ENCODE data around the gene CYP46A1.
"Not testable (repeated sequence)": the region's sequence is repeated elsewhere in the genome, so short reads cannot be mapped to it uniquely, and the experiment has no call there.

Gene CYP46A1

GRCh38 chr14:99683619-99684409 is at the start of gene CYP46A1:
Gene CYP46A1 (plus strand): TSS chr14:99684298. CDS start chr14:99684418, 120 bp downstream.
- peak; percentile 90 to 98 for DNase-seq

- no peak for DNase-seq
These were observed 49.7 kb upstream of the CYP46A1 start for GRCh38 chr14:99634443-99634842.

GRCh38 chr14:99635116-99635515 is 49.0 kb upstream of the CYP46A1 start:
- no peak for DNase-seq

GRCh38 chr14:99636487-99636886 is 47.6 kb upstream of the CYP46A1 start:
- no peak for DNase-seq

GRCh38 chr14:99637624-99638023 is 46.5 kb upstream of the CYP46A1 start:
- no peak for DNase-seq

GRCh38 chr14:99642771-99643170 is 41.3 kb upstream of the CYP46A1 start:
- DNase-seq = not testable (repeated sequence)

- DNase-seq = no peak
These were observed 40.8 kb upstream of the CYP46A1 start for GRCh38 chr14:99643343-99643742.

- no peak for DNase-seq
These were observed 40.0 kb upstream of the CYP46A1 start for GRCh38 chr14:99644035-99644587.

GRCh38 chr14:99644723-99645544 is 39.2 kb upstream of the CYP46A1 start, which contains the start of gene HHIPL1:
Gene HHIPL1 (plus strand): TSS chr14:99645129. CDS start chr14:99645208, 79 bp downstream.
- DNase-seq = no peak

GRCh38 chr14:99645545-99646505 is 38.3 kb upstream of the CYP46A1 start:
- DNase-seq = no peak

- DNase-seq = no peak
These were observed 36.7 kb upstream of the CYP46A1 start for GRCh38 chr14:99647411-99647810.

GRCh38 chr14:99648027-99648784 is 35.9 kb upstream of the CYP46A1 start:
- DNase-seq = no peak

- DNase-seq = no peak
These were observed 34.9 kb upstream of the CYP46A1 start for GRCh38 chr14:99649219-99649618.

GRCh38 chr14:99649643-99650042 is 34.5 kb upstream of the CYP46A1 start:
- no peak for DNase-seq

GRCh38 chr14:99650189-99650588 is 33.9 kb upstream of the CYP46A1 start:
- no peak for DNase-seq

GRCh38 chr14:99651953-99652746 is 31.9 kb upstream of the CYP46A1 start:
- no peak for DNase-seq

- peak in 1 of 2 experiments; percentile 12 for DNase-seq
These were observed 29.7 kb upstream of the CYP46A1 start for GRCh38 chr14:99654235-99654985.

GRCh38 chr14:99655521-99655920 is 28.6 kb upstream of the CYP46A1 start:
- DNase-seq = no peak

GRCh38 chr14:99656171-99656570 is 27.9 kb upstream of the CYP46A1 start:
- DNase-seq = no peak

GRCh38 chr14:99657645-99658155 is 26.4 kb upstream of the CYP46A1 start:
- no peak for DNase-seq
